BLaER1 (cell line): ENCODE data around the gene ENTHD1.

Experiments
- H3K27ac ChIP-seq: shearing (Covaris generic); formaldehyde crosslinking; 2 replicates; pipeline ENCODE4 v1.8.1; 2022
- H3K27me3 ChIP-seq: shearing (Covaris generic); formaldehyde crosslinking; 2 replicates; pipeline ENCODE4 v1.8.1; 2022
- H3K36me3 ChIP-seq: shearing (Covaris generic); formaldehyde crosslinking; 2 replicates; pipeline ENCODE4 v1.8.1; 2022
- H3K4me1 ChIP-seq: shearing (Covaris generic); formaldehyde crosslinking; 2 replicates; pipeline ENCODE4 v1.8.1; 2022
- H3K4me2 ChIP-seq: shearing (Covaris generic); formaldehyde crosslinking; 2 replicates; pipeline ENCODE4 v1.8.1; 2022
- H3K4me3 ChIP-seq: shearing (Covaris generic); formaldehyde crosslinking; 2 replicates; pipeline ENCODE4 v1.8.1; 2022
- H3K9ac ChIP-seq: shearing (Covaris generic); formaldehyde crosslinking; 2 replicates; pipeline ENCODE4 v1.8.1; 2022
- H3K9me3 ChIP-seq: shearing (Covaris generic); formaldehyde crosslinking; 2 replicates; pipeline ENCODE4 v1.8.1; 2022
- H4K20me1 ChIP-seq: shearing (Covaris generic); formaldehyde crosslinking; 2 replicates; pipeline ENCODE4 v1.8.1; 2022
- Cebpa-rat ChIP-seq: shearing (Covaris generic); IDR thresholded peaks from 2 replicates; pipeline ENCODE4 v1.8.1; 2022

ENTHD1 gene

DNA sequence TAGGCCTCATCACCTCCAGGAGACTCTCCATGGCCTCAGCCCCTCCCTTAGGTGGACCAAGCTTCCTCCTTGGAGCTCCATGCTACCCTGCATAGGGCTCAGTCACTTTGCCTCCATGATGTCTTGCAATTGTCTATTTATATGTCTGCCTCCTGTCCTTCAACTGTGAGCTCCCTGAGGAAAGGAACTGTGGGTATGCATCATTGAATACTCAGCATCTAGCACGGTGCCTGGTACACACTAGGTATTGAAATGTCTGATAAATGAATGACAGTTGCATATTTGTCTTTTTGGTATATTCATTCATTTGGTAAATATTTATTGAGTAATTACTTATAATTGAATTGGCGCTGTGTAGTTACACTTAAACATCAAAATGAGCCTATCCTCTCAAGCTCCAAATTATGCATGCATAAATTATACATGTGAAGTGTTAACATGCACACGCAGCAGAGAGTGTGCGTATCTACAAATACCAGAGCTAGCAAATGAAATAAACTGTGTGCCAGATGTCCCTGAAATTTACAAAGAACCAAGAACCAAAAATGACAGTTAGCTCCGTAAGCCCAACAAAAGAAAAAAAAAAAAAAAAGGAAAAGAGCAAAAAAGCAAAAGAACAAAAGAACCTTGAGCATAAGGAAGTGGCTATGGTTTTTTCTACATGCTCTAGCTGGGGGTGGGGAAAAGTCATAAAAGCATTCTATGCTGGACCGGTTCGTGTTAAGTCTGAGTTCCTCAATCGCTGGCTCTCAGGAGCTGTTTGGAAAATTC lies 32.5 kb upstream of the ENTHD1 start:
- no peak overlapping the region for H3K27ac ChIP-seq

DNA sequence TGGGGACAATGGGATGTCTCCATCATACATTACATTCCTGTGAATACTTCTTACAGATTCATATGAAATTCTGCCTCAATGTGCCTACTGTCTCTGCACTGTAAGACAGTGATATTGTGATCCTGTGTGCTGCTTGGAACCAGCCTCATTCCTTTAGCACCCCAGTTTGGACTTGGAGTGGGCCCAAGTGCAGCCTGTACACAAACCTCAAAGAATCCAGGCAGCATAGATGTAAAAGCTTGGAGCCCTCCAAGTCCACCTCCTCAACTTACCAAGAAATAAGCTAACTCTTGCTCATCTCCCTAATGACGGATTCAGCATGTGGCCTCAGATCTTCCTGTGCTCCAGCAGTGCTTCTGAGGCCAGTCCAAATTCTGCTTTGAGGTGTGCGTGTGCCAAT lies 31.7 kb upstream of the ENTHD1 start:
- no peak overlapping the region for H3K9ac ChIP-seq
- no peaks in the 10 kb centered on the region for H3K27me3 ChIP-seq
- no peak overlapping the region for H3K4me3 ChIP-seq
- H3K4me2 ChIP-seq = no peak overlapping the region
- H3K27ac ChIP-seq = no peak overlapping the region
- H3K9me3 ChIP-seq = no peaks in the 10 kb centered on the region
- H3K36me3 ChIP-seq = no peaks in the 10 kb centered on the region
- H4K20me1 ChIP-seq = no peaks in the 10 kb centered on the region
- peaks cover 13% of the 10 kb centered on the region; the same call in 1 of the 2 replicates for H3K4me1 ChIP-seq
- no peak for TF ChIP-seq Cebpa-rat

More for the DNA sequence above, 32.5 kb upstream of the ENTHD1 start:
- no peak for TF ChIP-seq Cebpa-rat
- Histone ChIP-seq H3K36me3 (no peaks in the 10 kb centered on the region), H3K9ac (no peak overlapping the region), H3K4me1 (peaks cover 18% of the 10 kb centered on the region), H3K4me3 (no peak overlapping the region), H4K20me1 (no peaks in the 10 kb centered on the region), H3K27me3 (no peaks in the 10 kb centered on the region), H3K9me3 (no peaks in the 10 kb centered on the region), H3K4me2 (0 out of 2 replicates have a peak overlapping the region, but pooled peaks have one; percentile 1)

DNA sequence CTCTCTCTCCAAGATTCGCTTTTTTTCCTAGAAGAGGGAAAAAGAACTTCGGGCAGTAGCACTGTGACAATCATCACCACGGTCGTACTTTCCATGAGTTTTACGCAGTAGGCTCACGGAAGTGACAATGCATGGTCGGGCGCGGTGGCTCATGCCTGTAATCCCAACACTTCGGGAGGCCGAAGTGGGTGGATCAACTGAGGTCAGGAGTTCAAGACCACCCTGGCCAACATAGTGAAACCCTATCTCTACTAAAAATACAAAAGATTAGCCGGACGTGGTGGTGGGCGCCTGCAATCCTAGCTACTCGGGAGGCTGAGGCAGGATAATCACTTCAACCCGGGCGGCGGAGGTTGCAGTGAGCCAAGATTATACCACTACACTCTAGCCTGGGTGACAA lies 30.7 kb upstream of the ENTHD1 start:
- Histone ChIP-seq H4K20me1 (no peaks in the 10 kb centered on the region), H3K4me2 (no peak overlapping the region), H3K36me3 (no peaks in the 10 kb centered on the region), H3K9me3 (no peaks in the 10 kb centered on the region), H3K27me3 (no peaks in the 10 kb centered on the region), H3K9ac (no peak overlapping the region), H3K27ac (no peak overlapping the region), H3K4me3 (no peak overlapping the region), H3K4me1 (peaks cover 13% of the 10 kb centered on the region; the same call in 1 of the 2 replicates)
- no peak for TF ChIP-seq Cebpa-rat

DNA sequence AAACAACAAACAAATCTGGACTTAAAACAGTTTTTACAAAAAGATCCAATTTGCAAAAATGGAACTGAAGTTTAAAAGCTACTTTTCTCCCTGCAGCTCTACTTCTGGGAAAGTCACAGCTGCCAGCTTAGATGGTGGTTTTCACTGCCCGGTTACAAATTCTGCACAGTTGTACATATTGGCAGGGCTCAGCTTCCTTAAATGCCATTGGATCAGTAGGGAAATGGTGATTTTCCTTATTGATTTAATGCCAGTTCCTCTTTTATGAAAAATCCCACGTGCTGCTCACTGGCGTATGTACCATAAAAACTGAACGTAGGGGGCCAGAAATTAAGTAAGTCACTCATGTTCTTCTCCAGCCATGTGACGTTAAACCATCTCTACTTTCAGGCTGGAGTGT lies 30.1 kb upstream of the ENTHD1 start:
- Histone ChIP-seq H3K9me3 (no peaks in the 10 kb centered on the region), H4K20me1 (no peaks in the 10 kb centered on the region), H3K4me1 (peaks cover 13% of the 10 kb centered on the region; the same call in 1 of the 2 replicates), H3K27ac (no peak overlapping the region), H3K27me3 (no peaks in the 10 kb centered on the region), H3K4me2 (no peak overlapping the region), H3K4me3 (no peak overlapping the region), H3K9ac (no peak overlapping the region), H3K36me3 (no peaks in the 10 kb centered on the region)
- no peak for TF ChIP-seq Cebpa-rat

DNA sequence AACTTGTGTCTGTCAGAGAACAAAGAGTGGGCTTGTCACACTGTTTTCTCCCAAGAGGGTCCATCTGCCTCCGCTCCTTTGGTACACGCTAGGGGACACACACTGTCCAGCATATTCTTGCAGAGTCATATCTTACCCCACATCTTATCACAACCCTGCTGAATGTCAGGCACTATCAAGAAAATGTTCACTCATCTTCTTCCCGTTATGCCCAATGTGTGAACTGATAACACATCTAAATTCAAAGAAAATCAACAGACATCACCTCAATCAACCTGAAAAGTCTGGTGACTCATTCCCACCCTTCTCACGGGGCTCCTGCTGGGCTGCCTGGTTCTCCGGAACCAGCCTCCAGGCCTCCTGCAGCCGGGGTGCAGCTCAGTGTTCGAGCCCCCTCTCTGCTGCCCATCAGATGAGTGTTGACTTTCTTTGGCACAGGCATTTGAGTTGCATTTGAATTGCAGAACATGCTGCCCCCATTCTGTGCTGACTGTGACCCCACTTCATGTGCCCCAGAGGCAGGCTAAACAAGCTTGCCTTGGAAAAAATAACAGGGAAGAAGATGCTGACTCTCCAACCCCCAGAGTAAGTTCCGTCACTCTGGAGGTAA lies 26.7 kb upstream of the ENTHD1 start:
- no peak overlapping the region for H3K9ac ChIP-seq

DNA sequence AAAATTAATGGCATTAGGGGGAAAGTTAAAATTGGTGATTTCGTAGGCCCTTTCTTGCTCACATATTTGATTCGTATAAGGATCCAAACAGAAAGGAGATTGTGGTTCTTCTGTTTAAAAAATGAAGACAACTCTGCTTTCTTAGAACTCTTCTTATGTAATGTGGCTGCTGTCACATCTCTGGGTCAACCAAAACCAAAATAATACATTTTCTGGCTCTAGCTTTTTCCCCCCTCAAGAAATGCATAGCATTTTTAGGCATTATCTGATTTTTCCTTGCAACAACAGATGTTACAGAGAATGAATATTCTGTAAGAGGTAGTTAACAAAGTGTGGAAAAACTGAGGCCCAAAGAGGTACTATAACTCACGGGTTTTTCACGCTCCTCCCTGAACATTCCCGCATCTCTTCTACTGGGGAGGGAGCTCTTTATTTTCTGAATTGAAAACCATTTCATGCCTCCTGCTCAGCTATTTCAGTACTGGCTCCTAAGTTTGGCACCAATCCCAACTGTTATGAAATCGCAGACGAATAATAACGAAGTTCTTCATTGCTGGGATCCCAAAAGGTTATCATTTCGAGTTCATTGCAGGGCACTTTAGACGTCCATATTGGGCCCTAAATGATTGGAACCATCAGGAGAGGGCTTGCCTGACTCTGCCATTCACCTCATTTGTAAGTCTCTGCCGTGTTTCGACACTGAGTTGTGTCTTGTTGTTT lies 24.4 kb upstream of the ENTHD1 start:
- Histone ChIP-seq H3K27ac (no peak overlapping the region), H3K9me3 (no peaks in the 10 kb centered on the region), H4K20me1 (no peaks in the 10 kb centered on the region), H3K4me2 (no peak overlapping the region), H3K4me3 (no peak overlapping the region), H3K27me3 (no peaks in the 10 kb centered on the region), H3K9ac (no peak overlapping the region), H3K36me3 (no peaks in the 10 kb centered on the region), H3K4me1 (0 out of 2 replicates have a peak, but pooled peaks cover 6% of the 10 kb centered on the region)
- no peak for TF ChIP-seq Cebpa-rat

More for the DNA sequence above, 26.7 kb upstream of the ENTHD1 start:
- no peaks in the 10 kb centered on the region for H4K20me1 ChIP-seq
- TF ChIP-seq Cebpa-rat = no peak
- 0 out of 2 replicates have a peak, but pooled peaks cover 1% of the 10 kb centered on the region for H3K4me1 ChIP-seq
- H3K36me3 ChIP-seq = no peaks in the 10 kb centered on the region
- no peaks in the 10 kb centered on the region for H3K9me3 ChIP-seq
- no peak overlapping the region for H3K4me2 ChIP-seq
- no peak overlapping the region for H3K27ac ChIP-seq
- no peak overlapping the region for H3K4me3 ChIP-seq
- H3K27me3 ChIP-seq = no peaks in the 10 kb centered on the region

DNA sequence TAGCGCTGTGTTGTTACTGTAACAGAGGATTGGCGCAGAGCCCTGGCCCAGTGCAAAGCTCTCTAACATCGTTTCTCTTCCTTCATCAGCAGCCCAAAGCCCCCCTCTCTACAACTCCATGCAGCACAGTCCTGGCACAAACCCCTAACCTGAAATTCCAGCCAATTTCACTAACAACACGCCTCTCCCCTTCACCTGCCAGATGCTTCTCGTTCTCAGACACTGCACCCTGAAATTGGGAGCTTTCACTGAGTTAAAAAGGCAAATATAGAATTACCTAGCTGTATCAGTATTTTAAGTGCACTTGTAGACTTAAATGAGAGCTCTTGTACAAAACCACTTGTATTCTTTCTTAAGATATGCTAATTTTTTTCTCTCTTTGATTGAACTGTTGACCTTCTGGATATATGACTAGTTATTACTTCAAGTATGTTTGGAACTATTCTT lies 23.7 kb upstream of the ENTHD1 start:
- H3K27ac ChIP-seq = no peak overlapping the region
- H3K4me2 ChIP-seq = no peak overlapping the region
- no peak overlapping the region for H3K9ac ChIP-seq
- no peak for TF ChIP-seq Cebpa-rat
- H3K4me3 ChIP-seq = no peak overlapping the region
- H3K9me3 ChIP-seq = no peaks in the 10 kb centered on the region
- H3K4me1 ChIP-seq = 0 out of 2 replicates have a peak, but pooled peaks cover 6% of the 10 kb centered on the region
- no peaks in the 10 kb centered on the region for H4K20me1 ChIP-seq
- H3K27me3 ChIP-seq = no peaks in the 10 kb centered on the region
- H3K36me3 ChIP-seq = no peaks in the 10 kb centered on the region

DNA sequence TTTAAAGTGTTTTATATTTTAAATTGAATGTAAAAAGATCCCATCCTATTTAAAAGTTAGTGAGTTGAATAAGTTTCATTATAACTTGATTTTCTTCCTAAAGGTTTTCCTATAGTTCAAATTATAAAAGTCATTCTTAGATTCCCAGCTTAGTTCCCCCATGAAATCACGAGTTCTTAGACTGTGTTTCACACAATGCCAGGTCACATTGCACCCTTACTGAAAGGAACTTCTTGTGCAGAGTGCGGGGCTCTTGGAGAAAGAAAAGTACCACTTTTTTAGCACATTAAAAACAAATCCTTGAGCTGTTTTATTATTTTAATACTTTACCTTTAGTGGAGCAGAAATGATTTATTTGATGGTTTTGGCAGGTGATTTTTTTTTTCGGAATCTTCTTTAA lies 22.9 kb upstream of the ENTHD1 start:
- no peaks in the 10 kb centered on the region for H3K9me3 ChIP-seq
- no peak overlapping the region for H3K4me3 ChIP-seq
- H3K4me1 ChIP-seq = 0 out of 2 replicates have a peak, but pooled peaks cover 6% of the 10 kb centered on the region
- H3K9ac ChIP-seq = no peak overlapping the region
- H4K20me1 ChIP-seq = no peaks in the 10 kb centered on the region
- no peaks in the 10 kb centered on the region for H3K27me3 ChIP-seq
- no peak overlapping the region for H3K27ac ChIP-seq
- no peaks in the 10 kb centered on the region for H3K36me3 ChIP-seq
- H3K4me2 ChIP-seq = no peak overlapping the region
- no peak for TF ChIP-seq Cebpa-rat

DNA sequence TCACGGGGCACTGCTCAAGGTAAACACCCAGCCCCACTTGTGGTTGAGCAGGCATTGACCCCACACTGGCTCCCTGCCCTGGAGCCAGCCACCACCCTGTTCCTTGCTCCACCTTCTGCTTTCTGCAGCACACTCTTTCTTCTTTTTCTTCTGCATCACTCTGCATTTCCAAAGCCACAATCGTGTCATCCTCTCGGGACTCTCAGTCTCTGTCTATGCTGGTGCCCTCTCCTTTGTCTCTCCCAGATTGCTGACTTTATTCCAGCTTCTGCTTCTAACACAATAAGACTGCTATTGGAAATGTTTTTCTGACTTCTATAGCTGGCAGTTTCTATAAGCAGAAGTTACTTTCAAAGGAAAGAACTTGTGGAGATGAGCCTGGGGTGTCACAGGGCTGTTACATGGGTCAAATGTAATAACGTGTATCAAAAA lies 21.8 kb upstream of the ENTHD1 start:
- no peak for TF ChIP-seq Cebpa-rat
- H4K20me1 ChIP-seq = no peaks in the 10 kb centered on the region
- H3K4me2 ChIP-seq = no peak overlapping the region
- H3K9me3 ChIP-seq = no peaks in the 10 kb centered on the region
- H3K9ac ChIP-seq = no peak overlapping the region
- H3K36me3 ChIP-seq = no peaks in the 10 kb centered on the region
- no peak overlapping the region for H3K4me3 ChIP-seq
- H3K4me1 ChIP-seq = 0 out of 2 replicates have a peak, but pooled peaks cover 6% of the 10 kb centered on the region
- H3K27ac ChIP-seq = no peak overlapping the region
- no peaks in the 10 kb centered on the region for H3K27me3 ChIP-seq

DNA sequence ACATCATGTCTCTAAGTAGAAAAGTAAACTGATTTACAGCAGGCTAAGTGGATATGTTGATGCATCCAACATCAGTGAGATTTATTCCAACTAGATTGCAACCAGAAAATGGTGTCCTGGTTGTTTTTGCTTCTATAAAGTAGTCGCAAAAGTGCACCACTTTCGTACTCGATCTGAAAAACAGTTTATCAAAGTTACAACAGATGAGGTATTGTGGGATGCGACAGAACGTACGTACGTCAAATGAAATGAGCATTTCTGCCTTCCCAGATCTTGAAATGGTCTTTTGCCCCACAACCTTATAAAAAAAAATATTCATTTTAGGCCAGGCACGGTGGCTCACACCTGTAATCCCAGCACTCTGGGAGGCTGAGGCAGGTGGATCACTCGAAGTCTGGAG lies 21.0 kb upstream of the ENTHD1 start:
- no peak overlapping the region for H3K4me2 ChIP-seq
- H3K9me3 ChIP-seq = no peaks in the 10 kb centered on the region
- H3K9ac ChIP-seq = no peak overlapping the region
- no peaks in the 10 kb centered on the region for H4K20me1 ChIP-seq
- H3K36me3 ChIP-seq = no peaks in the 10 kb centered on the region
- 0 out of 2 replicates have a peak, but pooled peaks cover 6% of the 10 kb centered on the region for H3K4me1 ChIP-seq
- TF ChIP-seq Cebpa-rat = no peak
- no peaks in the 10 kb centered on the region for H3K27me3 ChIP-seq
- H3K27ac ChIP-seq = no peak overlapping the region
- H3K4me3 ChIP-seq = no peak overlapping the region
